HG03039 (cell line): Measurements from ENCODE around the gene PANK1.

ENCODE experiments used
- ATAC-seq: cut with Tn5 transposase; IDR thresholded peaks from one replicate; pipeline ENCODE4 v1.9.1; 2021; ENCODE audit warnings: mild to moderate bottlenecking, moderate library complexity; ENCODE audit not compliant: unreplicated experiment

Gene PANK1

DNA sequence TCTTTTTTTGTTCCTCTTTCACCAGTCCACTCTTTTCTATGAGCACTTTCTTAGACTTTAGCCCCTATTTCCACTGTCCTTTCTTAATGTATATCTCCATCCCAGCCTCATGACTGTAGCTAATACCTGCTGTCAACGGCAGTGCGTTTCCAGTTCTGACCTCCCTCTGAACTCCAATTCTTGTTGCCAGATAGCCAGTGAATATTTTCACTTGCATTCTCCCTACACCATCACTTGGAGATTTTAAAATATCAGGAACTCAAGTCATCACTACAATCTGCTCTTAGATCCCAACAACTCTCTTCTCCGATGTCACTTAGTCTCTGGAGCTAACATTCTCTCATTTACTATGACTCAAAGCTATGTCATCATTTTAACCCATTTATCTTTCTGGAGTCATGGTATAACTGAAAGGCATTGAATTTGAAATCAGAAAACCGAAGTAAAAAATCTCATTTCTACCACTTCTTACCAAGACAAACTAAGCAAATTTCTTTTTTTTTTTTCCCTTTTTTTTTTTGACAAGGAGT lies 104.6 kb downstream of the PANK1 start:
- no peak for ATAC-seq

DNA sequence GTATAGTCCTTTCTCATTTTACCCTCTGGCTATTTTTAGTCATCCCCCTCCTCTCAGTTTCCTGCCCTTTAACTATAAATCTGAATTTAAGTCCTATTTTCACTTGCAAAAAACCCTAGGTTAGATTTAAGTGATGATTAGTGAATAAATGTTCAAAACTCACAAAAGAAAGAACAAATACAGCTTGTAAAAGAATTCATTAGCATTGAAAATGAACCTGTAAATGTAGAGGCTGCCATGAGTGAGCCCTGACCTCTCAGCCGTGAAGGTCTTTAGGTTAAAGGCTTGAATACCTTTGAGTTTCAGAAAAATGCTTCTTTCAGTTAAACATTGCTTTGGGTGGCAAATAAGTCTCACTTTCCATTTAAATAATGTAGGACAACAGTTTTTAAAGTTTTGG lies 107.7 kb downstream of the PANK1 start:
- ATAC-seq, result no peak

DNA sequence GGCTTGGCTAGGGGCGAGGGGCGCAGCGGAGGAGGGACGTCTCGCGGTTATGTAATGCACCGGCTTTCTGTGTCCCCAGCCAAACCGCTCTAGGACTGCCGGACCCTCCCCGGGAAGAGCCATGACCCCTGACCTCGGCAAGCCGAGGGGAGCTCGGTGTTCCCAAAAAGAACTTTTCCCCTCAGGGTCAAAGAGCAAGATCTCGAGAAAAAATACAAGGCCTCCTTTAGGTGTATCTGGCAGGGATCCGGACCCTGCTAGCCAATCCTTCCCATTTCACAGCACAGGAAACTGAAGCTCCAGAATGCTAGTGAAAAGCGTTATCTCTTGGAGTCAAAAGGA lies 109.1 kb downstream of the PANK1 start:
- no peak for ATAC-seq

DNA sequence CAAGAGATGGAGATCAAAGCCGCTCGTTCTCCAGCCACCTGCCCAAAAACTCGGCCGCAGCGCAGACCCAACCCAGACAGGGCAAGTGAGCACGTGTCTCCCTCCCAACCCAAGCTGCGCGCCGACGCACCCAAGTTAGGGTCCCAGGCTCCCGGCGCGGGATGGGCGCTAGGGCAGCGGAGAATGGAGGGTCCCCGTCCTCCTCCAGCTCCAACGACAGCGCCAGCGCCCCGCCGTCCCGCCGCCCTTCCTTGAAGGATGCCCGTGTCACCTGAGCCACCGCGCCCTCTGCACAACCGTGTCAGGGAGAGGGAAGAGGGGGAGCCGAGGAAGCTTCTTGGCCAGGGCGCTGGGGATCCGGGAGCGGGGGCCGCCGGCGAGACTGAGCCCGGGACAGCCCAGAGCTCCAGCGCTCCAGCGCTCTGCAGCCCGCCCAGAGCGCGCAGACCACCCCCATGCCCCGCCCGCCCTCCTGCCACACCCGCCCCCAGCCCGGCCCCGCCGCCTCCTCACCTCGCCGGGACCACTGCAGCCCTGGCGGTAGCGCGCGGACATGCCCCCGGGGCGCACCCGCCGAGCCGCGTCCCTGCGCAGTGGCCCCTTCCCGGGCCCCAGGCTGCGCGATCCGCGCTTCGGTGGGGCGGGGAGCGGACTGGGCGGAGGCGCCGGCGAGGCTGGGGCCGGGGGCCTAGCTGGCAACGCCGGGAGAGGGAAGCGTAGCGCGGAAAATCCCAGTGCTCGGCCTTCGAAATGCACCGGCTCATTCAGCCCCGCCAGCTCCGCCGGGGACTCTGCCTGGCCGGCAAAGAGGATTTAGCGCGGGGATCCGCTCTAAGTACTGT lies 109.7 kb downstream of the PANK1 start, which contains the start of gene SLC16A12:
Gene SLC16A12, minus strand, starts transcription at position 424 of the 842 bp plus-strand sequence. CDS start 73,016 bp downstream, outside the sequence.
- no peak for ATAC-seq

DNA sequence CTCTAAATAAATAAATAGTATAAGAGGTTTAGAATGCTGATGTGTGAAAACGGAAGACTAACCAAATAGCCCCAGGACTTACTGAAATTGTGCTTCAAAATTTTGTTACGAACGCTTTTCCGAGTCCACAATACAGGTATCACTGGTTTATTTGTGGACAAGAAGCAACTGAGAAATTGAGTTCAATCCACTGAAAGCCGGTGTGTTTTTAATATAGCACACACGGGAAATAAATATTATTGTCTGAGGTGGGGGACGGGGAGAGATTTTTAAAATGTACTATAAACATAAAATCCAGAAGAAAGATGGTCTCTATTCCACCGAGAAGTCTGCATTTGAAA lies 110.2 kb downstream of the PANK1 start:
- ATAC-seq, result no peak
